Ishikawa (cell line): Measurements from ENCODE around the gene QSER1.

Experiments used
- CEBPB ChIP-seq: IDR thresholded peaks from 2 replicates; pipeline ENCODE4 v1.6.1; 2012
- EP300 ChIP-seq: IDR thresholded peaks from 2 replicates; pipeline ENCODE4 v1.6.1; 2012; ENCODE audit warnings: borderline replicate concordance
- MAX ChIP-seq: IDR thresholded peaks from 2 replicates; pipeline ENCODE4 v1.6.1; 2012
- REST ChIP-seq: IDR thresholded peaks from 2 replicates; pipeline ENCODE4 v1.6.1; 2012; ENCODE audit warnings: low read depth, mild to moderate bottlenecking

GRCh38 chr11:32921204-32921603 lies 28.6 kb downstream of the QSER1 start:
- TF ChIP-seq MAX (no peak), CEBPB (no peak), EP300 (no peak), REST (no peak)
